ENCODE data around the gene PYROXD2.

- TF ChIP-seq FOXM1 (IDR thresholded peaks at IDR 0.05; ENCODE audit: borderline replicate concordance): no peak
- TF ChIP-seq TARDBP (IDR thresholded peaks at IDR 0.05): no peak
- no peak for TF ChIP-seq SUZ12 (IDR thresholded peaks at IDR 0.05)
- TF ChIP-seq, protein P1, sequence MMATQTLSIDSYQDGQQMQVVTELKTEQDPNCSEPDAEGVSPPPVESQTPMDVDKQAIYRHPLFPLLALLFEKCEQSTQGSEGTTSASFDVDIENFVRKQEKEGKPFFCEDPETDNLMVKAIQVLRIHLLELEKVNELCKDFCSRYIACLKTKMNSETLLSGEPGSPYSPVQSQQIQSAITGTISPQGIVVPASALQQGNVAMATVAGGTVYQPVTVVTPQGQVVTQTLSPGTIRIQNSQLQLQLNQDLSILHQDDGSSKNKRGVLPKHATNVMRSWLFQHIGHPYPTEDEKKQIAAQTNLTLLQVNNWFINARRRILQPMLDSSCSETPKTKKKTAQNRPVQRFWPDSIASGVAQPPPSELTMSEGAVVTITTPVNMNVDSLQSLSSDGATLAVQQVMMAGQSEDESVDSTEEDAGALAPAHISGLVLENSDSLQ (IDR thresholded peaks at IDR 0.05): no peak
- no peak for TF ChIP-seq FOXA1 (IDR thresholded peaks at IDR 0.05)
Measured at GRCh38 chr10:98344589-98345038, 70.4 kb downstream of the PYROXD2 start.
